GM23338 (cell line): ENCODE results near the gene DGKB.

Source experiments
- EZH2phosphoT487 ChIP-seq: fragments of 200-600 bp; sonication (generic); IDR thresholded peaks from one replicate; pipeline ENCODE4 v1.8.1; 2018; ENCODE audit warnings: antibody characterized with exemption; ENCODE audit not compliant: unreplicated experiment
- ZNF331 ChIP-seq: fragments of 250-450 bp; sonication (Bioruptor Pico); IDR thresholded peaks from 2 replicates; pipeline ENCODE4 v1.5.0; 2020; ENCODE audit warnings: low read depth, mild to moderate bottlenecking, moderate library complexity
- TF ChIP-seq, protein P1 (sequence below), 2 experiments: fragments of 200-600 bp in 1 of 2; sonication (generic) in 1 of 2; conservative IDR thresholded peaks; 2 replicates each; pipeline versions ENCODE4 v1.5.1 to v1.6.1; 2016 to 2017; ENCODE audit warnings: antibody characterized with exemption in 2 of 2, low read depth in 2 of 2, mild to moderate bottlenecking in 2 of 2, moderate library complexity in 1 of 2

- TF ChIP-seq, protein P1, sequence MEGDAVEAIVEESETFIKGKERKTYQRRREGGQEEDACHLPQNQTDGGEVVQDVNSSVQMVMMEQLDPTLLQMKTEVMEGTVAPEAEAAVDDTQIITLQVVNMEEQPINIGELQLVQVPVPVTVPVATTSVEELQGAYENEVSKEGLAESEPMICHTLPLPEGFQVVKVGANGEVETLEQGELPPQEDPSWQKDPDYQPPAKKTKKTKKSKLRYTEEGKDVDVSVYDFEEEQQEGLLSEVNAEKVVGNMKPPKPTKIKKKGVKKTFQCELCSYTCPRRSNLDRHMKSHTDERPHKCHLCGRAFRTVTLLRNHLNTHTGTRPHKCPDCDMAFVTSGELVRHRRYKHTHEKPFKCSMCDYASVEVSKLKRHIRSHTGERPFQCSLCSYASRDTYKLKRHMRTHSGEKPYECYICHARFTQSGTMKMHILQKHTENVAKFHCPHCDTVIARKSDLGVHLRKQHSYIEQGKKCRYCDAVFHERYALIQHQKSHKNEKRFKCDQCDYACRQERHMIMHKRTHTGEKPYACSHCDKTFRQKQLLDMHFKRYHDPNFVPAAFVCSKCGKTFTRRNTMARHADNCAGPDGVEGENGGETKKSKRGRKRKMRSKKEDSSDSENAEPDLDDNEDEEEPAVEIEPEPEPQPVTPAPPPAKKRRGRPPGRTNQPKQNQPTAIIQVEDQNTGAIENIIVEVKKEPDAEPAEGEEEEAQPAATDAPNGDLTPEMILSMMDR (conservative IDR thresholded peaks at IDR 0.05; ENCODE audit: low read depth in 2 of 2) = no peak
- TF ChIP-seq EZH2phosphoT487 (no peak), ZNF331 (CRISPR knock-in tag) (no peak)
Observed at GRCh38 chr7:14137676-14138075, 764.9 kb downstream of the DGKB start.
